Measurements from ENCODE around the gene WAS.

WAS gene

DNA sequence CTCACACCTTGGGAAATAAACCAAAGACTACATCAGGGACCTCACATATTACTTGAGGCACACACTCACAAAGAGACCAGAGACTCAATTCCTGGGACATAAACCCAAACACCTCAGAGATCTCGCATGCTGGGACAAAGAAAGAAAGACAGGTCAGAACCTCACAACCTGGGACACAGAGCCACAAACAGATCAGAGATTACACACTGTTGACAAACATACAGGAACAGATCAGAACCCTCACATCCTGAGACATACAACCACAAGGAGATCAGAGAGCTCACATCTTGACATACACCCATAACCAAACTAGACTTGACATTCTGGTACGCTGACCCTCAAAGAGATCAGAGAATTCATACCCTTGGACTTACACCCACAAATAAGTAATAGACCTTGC is 30.2 kb downstream of the WAS start:
- H3K36me3 ChIP-seq, result no peaks in the 10 kb centered on the region
- DNase-seq, result no peak
- H3K27me3 ChIP-seq, result no peaks in the 10 kb centered on the region
- no peak overlapping the region for H3K4me3 ChIP-seq
- H3K9me3 ChIP-seq, result no peaks in the 10 kb centered on the region
- intact Hi-C loops (cut with DNase I; ENCODE audit: low total_unique reads), result no loop called here
- no peaks in the 10 kb centered on the region for H3K4me1 ChIP-seq
- TF ChIP-seq CTCF (IDR thresholded peaks at IDR 0.05), result no peak
- no peak overlapping the region for H3K27ac ChIP-seq

DNA sequence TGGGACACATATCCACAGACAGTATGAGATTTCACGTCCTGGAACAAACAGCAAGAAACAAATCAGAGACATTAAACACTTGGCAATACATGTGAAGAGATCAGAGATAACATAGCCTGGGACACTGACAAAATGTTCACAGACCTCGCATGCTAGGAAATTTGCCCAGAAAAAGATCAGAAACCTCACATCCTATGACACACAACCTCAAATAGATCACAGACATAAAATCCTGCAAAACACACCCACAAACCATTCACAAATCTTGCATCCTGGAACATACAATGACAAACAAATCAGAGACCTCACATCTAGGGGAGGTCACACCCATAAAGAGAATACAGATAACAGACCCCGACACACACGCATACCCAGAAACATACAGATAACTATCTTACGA is 31.0 kb downstream of the WAS start:
- no peak overlapping the region for H3K27ac ChIP-seq
- H3K4me1 ChIP-seq, result no peaks in the 10 kb centered on the region
- no peak overlapping the region for H3K4me3 ChIP-seq
- intact Hi-C loops (cut with DNase I; ENCODE audit: low total_unique reads), result no loop called here
- no peak for DNase-seq
- no peaks in the 10 kb centered on the region for H3K9me3 ChIP-seq
- TF ChIP-seq CTCF (IDR thresholded peaks at IDR 0.05), result no peak
- H3K36me3 ChIP-seq, result no peaks in the 10 kb centered on the region
- no peaks in the 10 kb centered on the region for H3K27me3 ChIP-seq

GRCh38 chrX:48715072-48715471 is 31.5 kb downstream of the WAS start:
- no peak for DNase-seq
- intact Hi-C loops (cut with DNase I; ENCODE audit: low total_unique reads), result no loop called here

DNA sequence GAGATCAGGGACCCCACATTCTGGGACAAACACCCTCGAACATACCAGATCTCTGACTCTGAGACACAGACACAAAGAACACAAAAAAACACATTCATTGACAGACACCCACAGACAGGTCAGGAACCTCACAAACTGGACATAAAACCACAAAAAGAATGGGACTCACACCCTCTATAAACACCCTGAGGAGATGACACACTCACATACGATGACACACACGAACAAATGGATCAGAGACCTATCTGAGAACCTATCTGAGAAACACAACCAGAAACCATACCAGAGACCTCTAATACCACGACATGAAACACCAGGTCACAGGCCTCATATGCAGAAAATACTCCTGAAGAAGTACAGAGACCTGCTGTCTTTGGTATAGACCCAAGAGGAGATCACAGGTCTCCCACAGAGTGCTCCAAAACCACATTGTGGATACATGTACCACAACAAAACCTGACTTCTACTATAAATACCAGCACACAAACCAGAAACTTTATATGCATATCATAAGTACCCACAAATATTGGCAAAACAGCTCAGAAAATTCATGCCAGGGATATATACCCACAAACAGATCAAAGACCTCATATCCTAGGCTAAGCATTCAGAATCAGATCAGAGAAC is 32.4 kb downstream of the WAS start:
- TF ChIP-seq CTCF (IDR thresholded peaks at IDR 0.05), result no peak
- Histone ChIP-seq H3K4me1 (no peaks in the 10 kb centered on the region), H3K9me3 (no peaks in the 10 kb centered on the region), H3K4me3 (no peak overlapping the region), H3K36me3 (no peaks in the 10 kb centered on the region), H3K27ac (no peak overlapping the region), H3K27me3 (no peaks in the 10 kb centered on the region)
- DNase-seq, result no peak
- intact Hi-C loops (cut with DNase I; ENCODE audit: low total_unique reads), result no loop called here

More at GRCh38 chrX:48715072-48715471, 31.5 kb downstream of the WAS start:
- no peak overlapping the region for H3K4me3 ChIP-seq
- no peaks in the 10 kb centered on the region for H3K9me3 ChIP-seq
- no peak for TF ChIP-seq CTCF (IDR thresholded peaks at IDR 0.05)
- H3K36me3 ChIP-seq, result no peaks in the 10 kb centered on the region
- no peak overlapping the region for H3K27ac ChIP-seq
- H3K4me1 ChIP-seq, result no peaks in the 10 kb centered on the region
- H3K27me3 ChIP-seq, result no peaks in the 10 kb centered on the region

- Histone ChIP-seq H3K27ac (no peak overlapping the region), H3K36me3 (no peaks in the 10 kb centered on the region), H3K27me3 (no peaks in the 10 kb centered on the region), H3K4me1 (no peaks in the 10 kb centered on the region), H3K4me3 (no peak overlapping the region), H3K9me3 (no peaks in the 10 kb centered on the region)
- intact Hi-C loops (cut with DNase I; ENCODE audit: low total_unique reads), result no loop called here
- TF ChIP-seq CTCF (IDR thresholded peaks at IDR 0.05), result no peak
- DNase-seq, result no peak
Observed at GRCh38 chrX:48719958-48720357, 36.4 kb downstream of the WAS start.
